HCT116 (cell line): ENCODE data around the gene THSD8.

Experiments
- EZH2 ChIP-seq: fragments of 200-600 bp; sonication (generic); IDR thresholded peaks from 2 replicates; pipeline ENCODE4 v1.6.1; 2017; ENCODE audit warnings: antibody characterized with exemption, mixed run types
- EZH2phosphoT487 ChIP-seq: fragments of 200-600 bp; IDR thresholded peaks from 2 replicates; pipeline ENCODE4 v1.6.1; 2018; ENCODE audit warnings: antibody characterized with exemption, borderline replicate concordance
- FOSL1 ChIP-seq: IDR thresholded peaks from 2 replicates; pipeline ENCODE4 v1.6.1; 2012; ENCODE audit warnings: low read depth
- SIN3A ChIP-seq: IDR thresholded peaks from 2 replicates; pipeline ENCODE4 v1.6.1; 2012; ENCODE audit warnings: low read depth
- TF ChIP-seq, protein P1 (sequence below), 3 experiments: fragments of 200-600 bp in 1 of 3; sonication (generic) in 1 of 3; IDR thresholded peaks in 2 of 3; conservative IDR thresholded peaks in 1 of 3; 2 replicates each; pipeline ENCODE4 v1.5.1; 2012 to 2017; ENCODE audit warnings: low read depth in 2 of 3, low read length in 2 of 3, antibody characterized with exemption in 1 of 3, borderline replicate concordance in 1 of 3, control low read depth in 1 of 3, mild to moderate bottlenecking in 1 of 3, mixed read lengths in 1 of 3, mixed run types in 1 of 3, moderate library complexity in 1 of 3; ENCODE audit not compliant: insufficient read depth in 1 of 3

DNA sequence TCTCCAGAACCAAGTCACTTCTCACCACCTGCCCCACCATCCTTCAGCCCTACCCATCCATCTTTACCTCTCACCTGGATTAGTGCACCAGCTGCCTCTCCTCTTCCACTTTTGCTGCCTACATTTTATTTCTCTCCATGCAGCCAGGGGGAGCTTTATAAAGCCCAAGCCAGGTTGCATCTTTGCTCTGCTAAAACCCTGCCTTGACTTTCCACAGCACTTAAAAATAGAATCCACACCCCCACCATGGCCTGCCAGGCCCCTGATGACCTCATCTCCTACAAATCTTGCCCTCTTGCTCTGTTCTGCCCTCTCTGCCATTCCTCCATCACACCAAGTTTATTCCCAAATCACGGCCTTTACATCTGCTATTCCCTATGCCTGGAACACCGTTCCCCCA is 28.3 kb upstream of the THSD8 start:
- TF ChIP-seq SIN3A (no peak), EZH2phosphoT487 (no peak), FOSL1 (no peak), EZH2 (no peak)
- TF ChIP-seq, protein P1, sequence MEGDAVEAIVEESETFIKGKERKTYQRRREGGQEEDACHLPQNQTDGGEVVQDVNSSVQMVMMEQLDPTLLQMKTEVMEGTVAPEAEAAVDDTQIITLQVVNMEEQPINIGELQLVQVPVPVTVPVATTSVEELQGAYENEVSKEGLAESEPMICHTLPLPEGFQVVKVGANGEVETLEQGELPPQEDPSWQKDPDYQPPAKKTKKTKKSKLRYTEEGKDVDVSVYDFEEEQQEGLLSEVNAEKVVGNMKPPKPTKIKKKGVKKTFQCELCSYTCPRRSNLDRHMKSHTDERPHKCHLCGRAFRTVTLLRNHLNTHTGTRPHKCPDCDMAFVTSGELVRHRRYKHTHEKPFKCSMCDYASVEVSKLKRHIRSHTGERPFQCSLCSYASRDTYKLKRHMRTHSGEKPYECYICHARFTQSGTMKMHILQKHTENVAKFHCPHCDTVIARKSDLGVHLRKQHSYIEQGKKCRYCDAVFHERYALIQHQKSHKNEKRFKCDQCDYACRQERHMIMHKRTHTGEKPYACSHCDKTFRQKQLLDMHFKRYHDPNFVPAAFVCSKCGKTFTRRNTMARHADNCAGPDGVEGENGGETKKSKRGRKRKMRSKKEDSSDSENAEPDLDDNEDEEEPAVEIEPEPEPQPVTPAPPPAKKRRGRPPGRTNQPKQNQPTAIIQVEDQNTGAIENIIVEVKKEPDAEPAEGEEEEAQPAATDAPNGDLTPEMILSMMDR (IDR thresholded peaks at IDR 0.05 in 2 of 3, conservative IDR thresholded peaks at IDR 0.05 in 1 of 3; ENCODE audit: borderline replicate concordance in 1 of 3, insufficient read depth in 1 of 3, low read depth in 2 of 3, low read length in 2 of 3): peak; percentile 21 to 33 (median 22); a peak in 4 of 6 replicates
